SK-N-SH treated with all-trans-retinoic acid at 6 μM for 48 hours (cell line): ENCODE data around the gene HS6ST2.

ENCODE experiments used
- ATAC-seq: fragments of 200-7000 bp; cut with Tn5 transposase; 3 replicates; pipeline ENCODE4 v1.9.1; 2020; ENCODE audit warnings: mild to moderate bottlenecking, moderate library complexity
- ARNTL ChIP-seq: fragments of 450-650 bp; formaldehyde crosslinking; IDR thresholded peaks from 2 replicates; pipeline ENCODE4 v1.5.0; 2020; ENCODE audit warnings: low read depth, mild to moderate bottlenecking, moderate library complexity, borderline replicate concordance
- BACH2 ChIP-seq: fragments of 250-450 bp; sonication (Bioruptor Pico); IDR thresholded peaks from 2 replicates; pipeline ENCODE4 v1.9.0; 2021; ENCODE audit warnings: mild to moderate bottlenecking, borderline replicate concordance
- CSDC2 ChIP-seq: fragments of 250-450 bp; sonication (Bioruptor Pico); IDR thresholded peaks from 2 replicates; pipeline ENCODE4 v1.5.0; 2020; ENCODE audit warnings: mild to moderate bottlenecking, moderate library complexity
- ESRRG ChIP-seq: fragments of 250-450 bp; sonication (Bioruptor Pico); IDR thresholded peaks from 2 replicates; pipeline ENCODE4 v1.6.1; 2021; ENCODE audit warnings: mild to moderate bottlenecking
- GLIS3 ChIP-seq: fragments of 250-450 bp; sonication (Bioruptor Pico); IDR thresholded peaks from 2 replicates; pipeline ENCODE4 v1.5.0; 2020; ENCODE audit warnings: mild to moderate bottlenecking, moderate library complexity
- ISL1 ChIP-seq: fragments of 250-450 bp; sonication (Bioruptor Pico); IDR thresholded peaks from 2 replicates; pipeline ENCODE4 v2.1.2; 2022; ENCODE audit warnings: mild to moderate bottlenecking, moderate library complexity
- OSR1 ChIP-seq: fragments of 250-450 bp; sonication (Bioruptor Pico); IDR thresholded peaks from 2 replicates; pipeline ENCODE4 v1.8.0; 2022; ENCODE audit warnings: moderate library complexity, mild to moderate bottlenecking, inconsistent platforms
- SNAI2 ChIP-seq: fragments of 250-450 bp; sonication (Bioruptor Pico); IDR thresholded peaks from 2 replicates; pipeline ENCODE4 v1.5.0; 2020; ENCODE audit warnings: mild to moderate bottlenecking, moderate library complexity
- TCF4 ChIP-seq: fragments of 250-450 bp; sonication (Bioruptor Pico); IDR thresholded peaks from 2 replicates; pipeline ENCODE4 v1.8.0; 2021; ENCODE audit warnings: mild to moderate bottlenecking, moderate library complexity, borderline replicate concordance
- TOX ChIP-seq: fragments of 250-450 bp; sonication (Bioruptor Pico); IDR thresholded peaks from 2 replicates; pipeline ENCODE4 v1.8.0; 2021; ENCODE audit warnings: mild to moderate bottlenecking, moderate library complexity, borderline replicate concordance
- ZC3H10 ChIP-seq: fragments of 250-450 bp; sonication (Bioruptor Pico); IDR thresholded peaks from 2 replicates; pipeline ENCODE4 v1.5.1; 2021; ENCODE audit warnings: mild to moderate bottlenecking, moderate library complexity
- ZFP3 ChIP-seq: fragments of 250-450 bp; sonication (Bioruptor Pico); IDR thresholded peaks from 2 replicates; pipeline ENCODE4 v1.5.0; 2020; ENCODE audit warnings: mild to moderate bottlenecking, moderate library complexity
- ZFP30 ChIP-seq: fragments of 450-650 bp; formaldehyde crosslinking; IDR thresholded peaks from 2 replicates; pipeline ENCODE4 v1.5.0; 2022; ENCODE audit warnings: mild to moderate bottlenecking, moderate library complexity
- ZNF565 ChIP-seq: fragments of 450-650 bp; formaldehyde crosslinking; conservative IDR thresholded peaks from 2 replicates; pipeline ENCODE4 v1.5.0; 2020; ENCODE audit warnings: low read depth, mild to moderate bottlenecking, moderate library complexity
- ZNF70 ChIP-seq: fragments of 450-650 bp; formaldehyde crosslinking; IDR thresholded peaks from 2 replicates; pipeline ENCODE4 v1.5.0; 2020; ENCODE audit warnings: mild to moderate bottlenecking, moderate library complexity
- ZNF8 ChIP-seq: fragments of 450-650 bp; formaldehyde crosslinking; IDR thresholded peaks from 2 replicates; pipeline ENCODE4 v1.5.0; 2020; ENCODE audit warnings: mild to moderate bottlenecking, moderate library complexity
- TF ChIP-seq, protein P1 (sequence below): fragments of 250-450 bp; sonication (Bioruptor Pico); IDR thresholded peaks from 2 replicates; pipeline ENCODE4 v1.5.0; 2020; ENCODE audit warnings: mild to moderate bottlenecking, moderate library complexity
- TF ChIP-seq, protein P2 (sequence below): fragments of 250-450 bp; sonication (Bioruptor Pico); IDR thresholded peaks from 2 replicates; pipeline ENCODE4 v1.8.0; 2021; ENCODE audit warnings: low read depth, mild to moderate bottlenecking, moderate library complexity, borderline replicate concordance
- TF ChIP-seq, protein P3 (sequence below): fragments of 250-450 bp; sonication (Bioruptor Pico); IDR thresholded peaks from 2 replicates; pipeline ENCODE4 v1.5.1; 2021; ENCODE audit warnings: mild to moderate bottlenecking, moderate library complexity
- TF ChIP-seq, protein P4 (sequence below): fragments of 250-450 bp; sonication (Bioruptor Pico); IDR thresholded peaks from 2 replicates; pipeline ENCODE4 v1.5.1; 2020; ENCODE audit warnings: low read depth, mild to moderate bottlenecking, moderate library complexity

The HS6ST2 gene

DNA sequence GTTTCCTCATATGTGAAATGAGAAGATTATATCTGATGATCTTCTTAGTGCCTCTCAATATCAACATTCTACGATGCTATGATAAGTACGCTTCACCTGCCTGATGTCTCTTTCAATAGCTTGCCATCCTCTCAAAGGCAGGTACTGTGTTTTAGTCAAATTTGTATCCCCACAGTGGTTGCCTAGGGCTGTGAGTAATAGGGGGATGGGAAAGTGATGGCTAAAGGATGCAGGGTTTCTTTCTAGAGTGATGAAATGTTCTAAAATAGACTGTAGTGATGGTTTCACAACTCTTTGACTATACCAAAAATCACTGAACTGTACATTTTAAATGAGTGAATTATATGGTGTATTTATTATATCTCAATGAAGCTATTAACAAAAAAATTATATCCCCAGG lies 142.8 kb downstream of the HS6ST2 start (continued):
- no peak for TF ChIP-seq ESRRG (CRISPR knock-in tag)
- no peak for TF ChIP-seq GLIS3 (CRISPR knock-in tag)
- TF ChIP-seq, all 23 proteins: peak for 0

DNA sequence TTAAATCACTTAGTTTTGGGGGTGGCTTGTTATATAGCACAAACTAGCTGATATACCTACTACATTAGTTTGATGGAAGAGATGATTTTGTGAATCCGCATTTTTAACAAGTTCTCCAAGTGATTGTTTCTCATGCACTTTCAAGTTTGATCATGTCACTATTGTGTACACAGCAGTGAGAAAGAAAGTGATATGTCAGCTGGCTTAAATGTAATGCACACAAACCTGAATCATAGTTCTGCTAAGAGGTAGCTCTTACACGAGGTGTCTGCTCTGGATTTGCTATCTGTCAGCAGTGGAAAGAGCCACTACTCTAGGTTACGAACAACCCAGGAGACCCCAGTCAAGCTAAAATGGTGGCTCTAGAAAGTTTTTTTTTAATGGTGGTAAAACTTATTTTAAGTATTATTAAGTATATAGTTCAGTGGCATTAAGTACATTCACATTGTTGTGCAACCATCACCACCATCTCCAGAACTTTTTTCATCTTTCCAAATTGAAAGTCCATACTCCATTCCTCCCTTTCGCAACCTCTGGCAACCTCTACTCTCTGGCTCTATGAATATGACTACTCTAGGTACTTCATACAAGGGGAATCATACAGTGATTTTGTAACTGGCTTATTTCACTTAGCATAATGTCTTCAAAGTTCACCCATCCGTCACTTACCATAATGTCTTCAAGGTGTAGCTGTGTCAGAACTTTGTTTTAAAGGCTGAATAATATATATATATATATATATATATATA lies 147.3 kb downstream of the HS6ST2 start:
- TF ChIP-seq ISL1 (CRISPR knock-in tag) = no peak
- TF ChIP-seq BACH2 (CRISPR knock-in tag) = no peak
- no peak for TF ChIP-seq TOX (CRISPR knock-in tag)
- no peak for TF ChIP-seq ZFP3 (CRISPR knock-in tag)
- no peak for TF ChIP-seq TCF4
- no peak for TF ChIP-seq ZNF565
- TF ChIP-seq, protein P1, sequence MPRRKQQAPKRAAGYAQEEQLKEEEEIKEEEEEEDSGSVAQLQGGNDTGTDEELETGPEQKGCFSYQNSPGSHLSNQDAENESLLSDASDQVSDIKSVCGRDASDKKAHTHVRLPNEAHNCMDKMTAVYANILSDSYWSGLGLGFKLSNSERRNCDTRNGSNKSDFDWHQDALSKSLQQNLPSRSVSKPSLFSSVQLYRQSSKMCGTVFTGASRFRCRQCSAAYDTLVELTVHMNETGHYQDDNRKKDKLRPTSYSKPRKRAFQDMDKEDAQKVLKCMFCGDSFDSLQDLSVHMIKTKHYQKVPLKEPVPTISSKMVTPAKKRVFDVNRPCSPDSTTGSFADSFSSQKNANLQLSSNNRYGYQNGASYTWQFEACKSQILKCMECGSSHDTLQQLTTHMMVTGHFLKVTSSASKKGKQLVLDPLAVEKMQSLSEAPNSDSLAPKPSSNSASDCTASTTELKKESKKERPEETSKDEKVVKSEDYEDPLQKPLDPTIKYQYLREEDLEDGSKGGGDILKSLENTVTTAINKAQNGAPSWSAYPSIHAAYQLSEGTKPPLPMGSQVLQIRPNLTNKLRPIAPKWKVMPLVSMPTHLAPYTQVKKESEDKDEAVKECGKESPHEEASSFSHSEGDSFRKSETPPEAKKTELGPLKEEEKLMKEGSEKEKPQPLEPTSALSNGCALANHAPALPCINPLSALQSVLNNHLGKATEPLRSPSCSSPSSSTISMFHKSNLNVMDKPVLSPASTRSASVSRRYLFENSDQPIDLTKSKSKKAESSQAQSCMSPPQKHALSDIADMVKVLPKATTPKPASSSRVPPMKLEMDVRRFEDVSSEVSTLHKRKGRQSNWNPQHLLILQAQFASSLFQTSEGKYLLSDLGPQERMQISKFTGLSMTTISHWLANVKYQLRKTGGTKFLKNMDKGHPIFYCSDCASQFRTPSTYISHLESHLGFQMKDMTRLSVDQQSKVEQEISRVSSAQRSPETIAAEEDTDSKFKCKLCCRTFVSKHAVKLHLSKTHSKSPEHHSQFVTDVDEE (CRISPR knock-in tag) = no peak
- TF ChIP-seq, protein P2, sequence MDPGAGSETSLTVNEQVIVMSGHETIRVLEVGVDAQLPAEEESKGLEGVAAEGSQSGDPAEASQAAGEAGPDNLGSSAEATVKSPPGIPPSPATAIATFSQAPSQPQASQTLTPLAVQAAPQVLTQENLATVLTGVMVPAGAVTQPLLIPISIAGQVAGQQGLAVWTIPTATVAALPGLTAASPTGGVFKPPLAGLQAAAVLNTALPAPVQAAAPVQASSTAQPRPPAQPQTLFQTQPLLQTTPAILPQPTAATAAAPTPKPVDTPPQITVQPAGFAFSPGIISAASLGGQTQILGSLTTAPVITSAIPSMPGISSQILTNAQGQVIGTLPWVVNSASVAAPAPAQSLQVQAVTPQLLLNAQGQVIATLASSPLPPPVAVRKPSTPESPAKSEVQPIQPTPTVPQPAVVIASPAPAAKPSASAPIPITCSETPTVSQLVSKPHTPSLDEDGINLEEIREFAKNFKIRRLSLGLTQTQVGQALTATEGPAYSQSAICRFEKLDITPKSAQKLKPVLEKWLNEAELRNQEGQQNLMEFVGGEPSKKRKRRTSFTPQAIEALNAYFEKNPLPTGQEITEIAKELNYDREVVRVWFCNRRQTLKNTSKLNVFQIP = no peak
- TF ChIP-seq ZFP30 (CRISPR knock-in tag) = no peak
- ATAC-seq = no peak

DNA sequence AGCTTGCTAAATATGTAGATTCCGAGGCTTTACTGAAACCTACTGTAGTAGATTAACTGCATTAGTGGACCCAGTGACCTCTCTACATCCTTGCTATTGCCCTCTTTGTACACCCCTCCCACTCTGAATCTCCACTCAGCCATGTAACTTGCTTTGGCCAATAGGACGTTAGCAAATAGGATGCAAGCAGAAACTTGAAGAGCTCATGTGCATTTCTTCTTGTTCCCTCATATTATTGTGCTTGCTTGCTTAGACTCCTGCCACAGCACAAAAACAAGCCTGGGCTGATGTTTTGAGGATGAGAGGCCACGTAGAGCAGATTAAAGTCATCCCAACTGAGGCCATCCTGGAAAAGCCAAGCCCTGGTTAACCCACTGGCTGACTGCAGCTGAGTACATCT lies 147.9 kb downstream of the HS6ST2 start:
- TF ChIP-seq ZFP3 (CRISPR knock-in tag) (no peak), OSR1 (no peak), ZNF70 (CRISPR knock-in tag) (no peak), ARNTL (CRISPR knock-in tag) (no peak), TOX (CRISPR knock-in tag) (no peak), CSDC2 (CRISPR knock-in tag) (no peak), ZNF8 (CRISPR knock-in tag) (no peak), ZFP30 (CRISPR knock-in tag) (no peak), SNAI2 (CRISPR knock-in tag) (no peak), ZC3H10 (CRISPR knock-in tag) (no peak), BACH2 (CRISPR knock-in tag) (no peak)
- TF ChIP-seq, protein P1 (CRISPR knock-in tag) = no peak
- TF ChIP-seq, protein P3, sequence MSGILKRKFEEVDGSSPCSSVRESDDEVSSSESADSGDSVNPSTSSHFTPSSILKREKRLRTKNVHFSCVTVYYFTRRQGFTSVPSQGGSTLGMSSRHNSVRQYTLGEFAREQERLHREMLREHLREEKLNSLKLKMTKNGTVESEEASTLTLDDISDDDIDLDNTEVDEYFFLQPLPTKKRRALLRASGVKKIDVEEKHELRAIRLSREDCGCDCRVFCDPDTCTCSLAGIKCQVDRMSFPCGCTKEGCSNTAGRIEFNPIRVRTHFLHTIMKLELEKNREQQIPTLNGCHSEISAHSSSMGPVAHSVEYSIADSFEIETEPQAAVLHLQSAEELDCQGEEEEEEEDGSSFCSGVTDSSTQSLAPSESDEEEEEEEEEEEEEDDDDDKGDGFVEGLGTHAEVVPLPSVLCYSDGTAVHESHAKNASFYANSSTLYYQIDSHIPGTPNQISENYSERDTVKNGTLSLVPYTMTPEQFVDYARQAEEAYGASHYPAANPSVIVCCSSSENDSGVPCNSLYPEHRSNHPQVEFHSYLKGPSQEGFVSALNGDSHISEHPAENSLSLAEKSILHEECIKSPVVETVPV (CRISPR knock-in tag) = no peak
- TF ChIP-seq, protein P4, sequence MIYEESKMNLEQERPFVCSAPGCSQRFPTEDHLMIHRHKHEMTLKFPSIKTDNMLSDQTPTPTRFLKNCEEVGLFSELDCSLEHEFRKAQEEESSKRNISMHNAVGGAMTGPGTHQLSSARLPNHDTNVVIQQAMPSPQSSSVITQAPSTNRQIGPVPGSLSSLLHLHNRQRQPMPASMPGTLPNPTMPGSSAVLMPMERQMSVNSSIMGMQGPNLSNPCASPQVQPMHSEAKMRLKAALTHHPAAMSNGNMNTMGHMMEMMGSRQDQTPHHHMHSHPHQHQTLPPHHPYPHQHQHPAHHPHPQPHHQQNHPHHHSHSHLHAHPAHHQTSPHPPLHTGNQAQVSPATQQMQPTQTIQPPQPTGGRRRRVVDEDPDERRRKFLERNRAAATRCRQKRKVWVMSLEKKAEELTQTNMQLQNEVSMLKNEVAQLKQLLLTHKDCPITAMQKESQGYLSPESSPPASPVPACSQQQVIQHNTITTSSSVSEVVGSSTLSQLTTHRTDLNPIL (CRISPR knock-in tag) = no peak
- TF ChIP-seq, protein P2 = no peak
- no peak for ATAC-seq
